Measurements from ENCODE around the gene SEMA7A.

SEMA7A gene

GRCh38 chr15:74417225-74417624, 16.5 kb downstream of the SEMA7A start:
- Histone ChIP-seq H3K9ac (ENCODE audit: low read length) (no peak overlapping the region), H3F3A (ENCODE audit: insufficient read depth, low read length) (peaks cover 3% of the 10 kb centered on the region; the same call in 1 of the 2 replicates), H3K27me3 (replicated peaks; ENCODE audit: insufficient read depth, low read length) (no peaks in the 10 kb centered on the region), H3K4me1 (ENCODE audit: low read length) (peaks cover 15% of the 10 kb centered on the region), H3K4me3 (ENCODE audit: low read length) (no peak overlapping the region), H3K9me2 (replicated peaks; ENCODE audit: insufficient read depth, low read length) (no peaks in the 10 kb centered on the region), H2AFZ (ENCODE audit: low read length) (no peak overlapping the region), H3K4me2 (ENCODE audit: low read depth, low read length) (no peak overlapping the region), H3K79me2 (ENCODE audit: low read length) (peaks cover 30% of the 10 kb centered on the region), H4K20me1 (ENCODE audit: insufficient read depth, low read length) (no peaks in the 10 kb centered on the region), H3K27ac (ENCODE audit: low read length) (no peak overlapping the region), H3K36me3 (replicated peaks; ENCODE audit: insufficient read depth, low read length) (no peaks in the 10 kb centered on the region), H3K9me3 (replicated peaks; ENCODE audit: insufficient read depth, low read length) (no peaks in the 10 kb centered on the region)
- no peak for TF ChIP-seq EZH2phosphoT487 (IDR thresholded peaks at IDR 0.05; ENCODE audit: low read length)
- no peak for TF ChIP-seq EZH2 (optimal IDR thresholded peaks at IDR 0.05; ENCODE audit: low read depth, low read length)
- no peak for TF ChIP-seq CTCF (IDR thresholded peaks at IDR 0.05; ENCODE audit: low read length)
- no peak for DNase-seq

- peaks cover 15% of the 10 kb centered on the region for H3K4me1 ChIP-seq (ENCODE audit: low read length)
- no peak overlapping the region for H3K9ac ChIP-seq (ENCODE audit: low read length)
- no peaks in the 10 kb centered on the region for H3K27me3 ChIP-seq (replicated peaks; ENCODE audit: insufficient read depth, low read length)
- no peak overlapping the region for H3K4me2 ChIP-seq (ENCODE audit: low read depth, low read length)
- no peak overlapping the region for H2AFZ ChIP-seq (ENCODE audit: low read length)
- H3F3A ChIP-seq (ENCODE audit: insufficient read depth, low read length) = peaks cover 3% of the 10 kb centered on the region; the same call in 1 of the 2 replicates
- no peaks in the 10 kb centered on the region for H3K9me2 ChIP-seq (replicated peaks; ENCODE audit: insufficient read depth, low read length)
- no peak for TF ChIP-seq EZH2 (optimal IDR thresholded peaks at IDR 0.05; ENCODE audit: low read depth, low read length)
- no peak for TF ChIP-seq CTCF (IDR thresholded peaks at IDR 0.05; ENCODE audit: low read length)
- TF ChIP-seq EZH2phosphoT487 (IDR thresholded peaks at IDR 0.05; ENCODE audit: low read length) = no peak
- no peaks in the 10 kb centered on the region for H4K20me1 ChIP-seq (ENCODE audit: insufficient read depth, low read length)
- no peak for DNase-seq
- H3K9me3 ChIP-seq (replicated peaks; ENCODE audit: insufficient read depth, low read length) = no peaks in the 10 kb centered on the region
- H3K27ac ChIP-seq (ENCODE audit: low read length) = no peak overlapping the region
- H3K4me3 ChIP-seq (ENCODE audit: low read length) = no peak overlapping the region
- H3K79me2 ChIP-seq (ENCODE audit: low read length) = peaks cover 22% of the 10 kb centered on the region
- no peaks in the 10 kb centered on the region for H3K36me3 ChIP-seq (replicated peaks; ENCODE audit: insufficient read depth, low read length)
These were observed 17.5 kb downstream of the SEMA7A start for GRCh38 chr15:74415966-74416916.

GRCh38 chr15:74414603-74415338, 19.0 kb downstream of the SEMA7A start:
- H3K9me3 ChIP-seq (replicated peaks; ENCODE audit: insufficient read depth, low read length) = no peaks in the 10 kb centered on the region
- H3K9ac ChIP-seq (ENCODE audit: low read length) = no peak overlapping the region
- no peak overlapping the region for H3K27ac ChIP-seq (ENCODE audit: low read length)
- H3K79me2 ChIP-seq (ENCODE audit: low read length) = peaks cover 10% of the 10 kb centered on the region
- no peak overlapping the region for H3K4me3 ChIP-seq (ENCODE audit: low read length)
- H3K9me2 ChIP-seq (replicated peaks; ENCODE audit: insufficient read depth, low read length) = no peaks in the 10 kb centered on the region
- peaks cover 1% of the 10 kb centered on the region for H3K4me1 ChIP-seq (ENCODE audit: low read length)
- no peak for DNase-seq
- H4K20me1 ChIP-seq (ENCODE audit: insufficient read depth, low read length) = no peaks in the 10 kb centered on the region
- TF ChIP-seq EZH2 (optimal IDR thresholded peaks at IDR 0.05; ENCODE audit: low read depth, low read length) (no peak), CTCF (IDR thresholded peaks at IDR 0.05; ENCODE audit: low read length) (no peak), EZH2phosphoT487 (IDR thresholded peaks at IDR 0.05; ENCODE audit: low read length) (no peak)
- H3K27me3 ChIP-seq (replicated peaks; ENCODE audit: insufficient read depth, low read length) = no peaks in the 10 kb centered on the region
- no peak overlapping the region for H2AFZ ChIP-seq (ENCODE audit: low read length)
- no peak overlapping the region for H3K4me2 ChIP-seq (ENCODE audit: low read depth, low read length)
- no peaks in the 10 kb centered on the region for H3F3A ChIP-seq (ENCODE audit: insufficient read depth, low read length)
- H3K36me3 ChIP-seq (replicated peaks; ENCODE audit: insufficient read depth, low read length) = no peaks in the 10 kb centered on the region
